EH (cell line): ENCODE results near the gene SDHA.

ENCODE experiments used
- DNase-seq: peaks from one replicate; pipeline ENCODE4 v3.0.0-alpha.2; 2015; ENCODE audit warnings: low read depth

The SDHA gene

GRCh38 chr5:217494-218456, at the start of gene SDHA, which contains the start of gene CCDC127:
SDHA (plus strand) TSS chr5:218320; CDS start chr5:218356, 36 bp downstream.
CCDC127 (minus strand) TSS chr5:218153; CDS start chr5:216849, 1,304 bp downstream.
- DNase-seq: peak; percentile 93

GRCh38 chr5:169071-169727, 48.9 kb upstream of the SDHA start:
- peak; percentile 99 for DNase-seq

- no peak for DNase-seq
Observed at GRCh38 chr5:169728-170094, 48.4 kb upstream of the SDHA start.

- no peak for DNase-seq
Observed at GRCh38 chr5:170971-171800, 46.9 kb upstream of the SDHA start.

GRCh38 chr5:171801-172331, 46.3 kb upstream of the SDHA start:
- no peak for DNase-seq

GRCh38 chr5:172421-172820, 45.7 kb upstream of the SDHA start:
- DNase-seq: no peak

GRCh38 chr5:172841-173251, 45.3 kb upstream of the SDHA start:
- no peak for DNase-seq

GRCh38 chr5:173392-174290, 44.5 kb upstream of the SDHA start:
- no peak for DNase-seq

GRCh38 chr5:174291-174600, 43.9 kb upstream of the SDHA start:
- DNase-seq: no peak

GRCh38 chr5:174876-175465, 43.1 kb upstream of the SDHA start:
- DNase-seq: no peak

- no peak for DNase-seq
Observed at GRCh38 chr5:176296-176823, 41.8 kb upstream of the SDHA start.

GRCh38 chr5:178110-178509, 40.0 kb upstream of the SDHA start:
- DNase-seq: no peak

GRCh38 chr5:179401-179800, 38.7 kb upstream of the SDHA start:
- no peak for DNase-seq

- DNase-seq: peak; percentile 28
Observed at GRCh38 chr5:180286-180918, 37.7 kb upstream of the SDHA start.

- DNase-seq: no peak
Observed at GRCh38 chr5:181160-181559, 37.0 kb upstream of the SDHA start.

- DNase-seq: no peak
Observed at GRCh38 chr5:181566-181965, 36.6 kb upstream of the SDHA start.

GRCh38 chr5:182126-182525, 36.0 kb upstream of the SDHA start:
- no peak for DNase-seq

GRCh38 chr5:184471-184870, 33.6 kb upstream of the SDHA start:
- DNase-seq: peak; percentile 88

GRCh38 chr5:185095-186070, 32.7 kb upstream of the SDHA start:
- no peak for DNase-seq
